HCT116 (cell line): ENCODE data around the gene MYBPC1. TPM values are rescaled to one million over a fixed set of nuclear protein-coding genes. Genes with fewer than 3 reads are reported as not detected.
A peak's percentile ranks its signal among the peaks of the same experiment; 100 is the strongest.

Experiments used
- ATAC-seq: fragments of 200-7000 bp; cut with Tn5 transposase; 2 replicates; pipeline ENCODE4 v1.9.1; 2020; ENCODE audit warnings: mild to moderate bottlenecking, moderate library complexity
- BruUV-seq: library from RNA; stranded (reverse); fragments of 400-500 nt; replicated peaks from 2 replicates; lab custom pipeline; 2021; lab: Mats Ljungman, UMichigan
- CTCF ChIA-PET: fragments of 300-600 bp; sonication (Branson Sonifier 250); formaldehyde crosslinking; loops from one replicate; lab custom pipeline; 2021; ENCODE audit warnings: antibody characterized with exemption; lab: Charles Lee
- POLR2A ChIA-PET: fragments of 300-600, 350-600 bp; sonication (Branson Sonifier 250); formaldehyde crosslinking; loops from one replicate; lab custom pipeline; 2021; ENCODE audit warnings: antibody characterized with exemption; lab: Charles Lee
- RAD21 ChIA-PET, 2 experiments: fragments of 300-600 bp; sonication (Branson Sonifier 250); formaldehyde crosslinking; loops; one replicate each; lab custom pipeline; 2023; ENCODE audit warnings: low total read pairs in 2 of 2; ENCODE audit not compliant: uncharacterized antibody in 2 of 2, unreplicated experiment in 2 of 2, low non-redundant PET in 1 of 2; lab: Charles Lee
- DNase-seq: peaks from one replicate; pipeline ENCODE4 v3.0.0-alpha.2; 2010; ENCODE audit warnings: low read depth, low spot score
- H2AFZ ChIP-seq: fragments of 200-600 bp; shearing (Covaris generic), sonication (generic); 2 replicates; pipeline ENCODE4 v1.6.1; 2017; ENCODE audit warnings: low read depth, mixed run types, mixed read lengths, antibody characterized with exemption, low read length; ENCODE audit not compliant: poor library complexity, severe bottlenecking
- H3K27ac ChIP-seq: 2 replicates; pipeline ENCODE4 v1.5.1; 2012; ENCODE audit warnings: low read depth, low read length
- H3K27me3 ChIP-seq: fragments of 200-600 bp; sonication (generic); 2 replicates; pipeline ENCODE4 v1.6.1; 2016; ENCODE audit warnings: mixed run types, low read length, mixed read lengths; ENCODE audit not compliant: insufficient read depth
- H3K36me3 ChIP-seq, 2 experiments: fragments of 200-500 bp in 1 of 2; fragments of 200-600 bp in 1 of 2; sonication (Bioruptor generic) in 1 of 2; sonication (generic) in 1 of 2; 2 replicates each; pipeline versions ENCODE4 v1.5.1 to v1.6.1; 2014 to 2016; ENCODE audit warnings: low read length in 2 of 2, inconsistent platforms in 1 of 2, mixed read lengths in 1 of 2, mixed run types in 1 of 2; ENCODE audit not compliant: insufficient read depth in 2 of 2, control insufficient read depth in 1 of 2
- H3K4me1 ChIP-seq, 2 experiments: fragments of 200-600 bp in 1 of 2; sonication (generic) in 1 of 2; 2 replicates each; pipeline versions ENCODE4 v1.5.1 to v1.6.1; 2012 to 2017; ENCODE audit warnings: low read length in 2 of 2, inconsistent platforms in 1 of 2, mild to moderate bottlenecking in 1 of 2, mixed read lengths in 1 of 2, mixed run types in 1 of 2, moderate library complexity in 1 of 2; ENCODE audit not compliant: insufficient read depth in 2 of 2, control insufficient read depth in 1 of 2
- H3K4me2 ChIP-seq: fragments of 200-600 bp; sonication (generic); 2 replicates; pipeline ENCODE4 v1.6.1; 2017; ENCODE audit warnings: mixed run types, low read length, mixed read lengths
- H3K4me3 ChIP-seq, 2 experiments: fragments of 200-600 bp in 1 of 2; sonication (generic) in 1 of 2; replicated peaks in 1 of 2; 2 replicates each; pipeline ENCODE4 v1.5.1; 2011 to 2016; ENCODE audit warnings: low read length in 2 of 2, control low read depth in 1 of 2, low read depth in 1 of 2, mild to moderate bottlenecking in 1 of 2, mixed read lengths in 1 of 2, mixed run types in 1 of 2
- H3K79me2 ChIP-seq: fragments of 200-600 bp; sonication (generic); 2 replicates; pipeline ENCODE4 v1.6.1; 2017; ENCODE audit warnings: mild to moderate bottlenecking, mixed run types, low read length, moderate library complexity, mixed read lengths; ENCODE audit not compliant: insufficient read depth
- H3K9ac ChIP-seq: fragments of 200-600 bp; sonication (generic); 2 replicates; pipeline ENCODE4 v1.6.1; 2016; ENCODE audit warnings: low read length, mixed read lengths
- H3K9me2 ChIP-seq: fragments of 200-600 bp; sonication (generic), shearing (Covaris generic); 2 replicates; pipeline ENCODE4 v1.6.1; 2017; ENCODE audit warnings: mixed run types, mild to moderate bottlenecking, moderate library complexity; ENCODE audit not compliant: insufficient read depth
- H3K9me3 ChIP-seq, 2 experiments: fragments of 200-500 bp in 1 of 2; fragments of 200-600 bp in 1 of 2; sonication (Bioruptor generic) in 1 of 2; sonication (generic) in 1 of 2; 2 replicates each; pipeline ENCODE4 v1.6.1; 2014 to 2017; ENCODE audit warnings: low read length in 2 of 2, mixed read lengths in 2 of 2, inconsistent platforms in 1 of 2, low read depth in 1 of 2, mild to moderate bottlenecking in 1 of 2, mixed run types in 1 of 2, moderate library complexity in 1 of 2; ENCODE audit not compliant: control insufficient read depth in 1 of 2, insufficient read depth in 1 of 2
- H4K20me1 ChIP-seq: fragments of 200-600 bp; sonication (generic), shearing (Covaris generic); 2 replicates; pipeline ENCODE4 v1.6.1; 2017; ENCODE audit warnings: mixed run types, mild to moderate bottlenecking, moderate library complexity; ENCODE audit not compliant: insufficient read depth
- ATF3 ChIP-seq: IDR thresholded peaks from 2 replicates; pipeline ENCODE4 v1.6.1; 2012
- CTCF ChIP-seq, 3 experiments: fragments of 200-600 bp in 1 of 3; sonication (generic) in 1 of 3; IDR thresholded peaks in 2 of 3; conservative IDR thresholded peaks in 1 of 3; 2 replicates each; pipeline ENCODE4 v1.5.1; 2012 to 2017; ENCODE audit warnings: low read depth in 2 of 3, low read length in 2 of 3, antibody characterized with exemption in 1 of 3, borderline replicate concordance in 1 of 3, control low read depth in 1 of 3, mild to moderate bottlenecking in 1 of 3, mixed read lengths in 1 of 3, mixed run types in 1 of 3, moderate library complexity in 1 of 3; ENCODE audit not compliant: insufficient read depth in 1 of 3
- EGR1 ChIP-seq: IDR thresholded peaks from 2 replicates; pipeline ENCODE4 v1.6.1; 2012; ENCODE audit warnings: low read depth
- ELF1 ChIP-seq: IDR thresholded peaks from 2 replicates; pipeline ENCODE4 v1.6.1; 2012; ENCODE audit warnings: low read depth, borderline replicate concordance
- EZH2 ChIP-seq: fragments of 200-600 bp; sonication (generic); IDR thresholded peaks from 2 replicates; pipeline ENCODE4 v1.6.1; 2017; ENCODE audit warnings: antibody characterized with exemption, mixed run types
- EZH2phosphoT487 ChIP-seq: fragments of 200-600 bp; IDR thresholded peaks from 2 replicates; pipeline ENCODE4 v1.6.1; 2018; ENCODE audit warnings: antibody characterized with exemption, borderline replicate concordance
- FOSL1 ChIP-seq: IDR thresholded peaks from 2 replicates; pipeline ENCODE4 v1.6.1; 2012; ENCODE audit warnings: low read depth
- JUND ChIP-seq: IDR thresholded peaks from 2 replicates; pipeline ENCODE4 v1.6.1; 2012
- POLR2A ChIP-seq: IDR thresholded peaks from 2 replicates; pipeline ENCODE4 v1.7.0; 2011; ENCODE audit warnings: borderline replicate concordance; ENCODE audit not compliant: insufficient read depth, insufficient read length; ENCODE audit errors: extremely low read depth
- POLR2AphosphoS5 ChIP-seq: IDR thresholded peaks from 2 replicates; pipeline ENCODE4 v1.6.1; 2011; ENCODE audit warnings: mild to moderate bottlenecking, low read depth, low read length, moderate library complexity
- SIN3A ChIP-seq: IDR thresholded peaks from 2 replicates; pipeline ENCODE4 v1.6.1; 2012; ENCODE audit warnings: low read depth
- SP1 ChIP-seq: IDR thresholded peaks from 2 replicates; pipeline ENCODE4 v1.6.1; 2012; ENCODE audit warnings: low read depth
- SRF ChIP-seq: IDR thresholded peaks from 2 replicates; pipeline ENCODE4 v1.6.1; 2012; ENCODE audit warnings: low read depth
- YY1 ChIP-seq: IDR thresholded peaks from 2 replicates; pipeline ENCODE4 v1.6.1; 2011; ENCODE audit warnings: low read length, low read depth, moderate library complexity, mild to moderate bottlenecking; ENCODE audit not compliant: insufficient replicate concordance; ENCODE audit errors: extremely low read depth
- ZFX ChIP-seq: fragments of 450-650 bp; IDR thresholded peaks from 2 replicates; pipeline ENCODE4 v1.6.1; 2017
- ZNF274 ChIP-seq: fragments of 200-500 bp; sonication (Bioruptor generic); IDR thresholded peaks from 2 replicates; pipeline ENCODE4 v1.6.1; 2014; ENCODE audit warnings: mild to moderate bottlenecking, low read depth, low read length, inconsistent platforms
- intact Hi-C: fragments of 100-400 bp; cut with micrococcal nuclease; formaldehyde crosslinking; loops from 2 replicates; pipeline ENCODE4 v1.10.0; 2022
- total RNA-seq: library from RNA; stranded (reverse); gene quantifications from one replicate; pipeline ENCODE4 v1.2.1, GENCODE V29; 2021; ENCODE audit not compliant: unreplicated experiment
- TF ChIP-seq, protein P1 (sequence below): IDR thresholded peaks from 2 replicates; pipeline ENCODE4 v1.6.1; 2011; ENCODE audit warnings: mild to moderate bottlenecking, low read length, moderate library complexity; ENCODE audit not compliant: insufficient replicate concordance; ENCODE audit errors: extremely low read depth

The MYBPC1 gene
- total RNA-seq, 1 experiment from 2014 or later = not detected

- no peak for DNase-seq
- no peaks in the 10 kb centered on the region for H3K9me3 ChIP-seq
- H3K27ac ChIP-seq = no peak overlapping the region
- no peak overlapping the region for H3K9ac ChIP-seq
- no peaks in the 10 kb centered on the region for H3K9me2 ChIP-seq
- no peak overlapping the region for H2AFZ ChIP-seq
- peak overlapping the region; percentile 38; the same call in 1 of the 2 replicates for H3K4me2 ChIP-seq
- POLR2A ChIA-PET = no interaction called here
- no peak for TF ChIP-seq JUND
- no peak for TF ChIP-seq SP1
- no peak for TF ChIP-seq ELF1
- intact Hi-C loops = no loop called here
- peaks cover 4 to 15% of the 10 kb centered on the region in 2 experiments; a peak in 3 of 4 replicates for H3K4me1 ChIP-seq
- H3K4me3 ChIP-seq = no peak overlapping the region
- peaks cover 80% of the 10 kb centered on the region for H3K79me2 ChIP-seq
- H4K20me1 ChIP-seq = no peaks in the 10 kb centered on the region
- H3K27me3 ChIP-seq = no peaks in the 10 kb centered on the region
- ATAC-seq = no peak
- RAD21 ChIA-PET = no interaction called here
- CTCF ChIA-PET = no interaction called here
- BruUV-seq = no TSS peak
- no peaks in the 10 kb centered on the region for H3K36me3 ChIP-seq
These were observed 111.6 kb downstream of the MYBPC1 start for GRCh38 chr12:101706403-101706802.

DNA sequence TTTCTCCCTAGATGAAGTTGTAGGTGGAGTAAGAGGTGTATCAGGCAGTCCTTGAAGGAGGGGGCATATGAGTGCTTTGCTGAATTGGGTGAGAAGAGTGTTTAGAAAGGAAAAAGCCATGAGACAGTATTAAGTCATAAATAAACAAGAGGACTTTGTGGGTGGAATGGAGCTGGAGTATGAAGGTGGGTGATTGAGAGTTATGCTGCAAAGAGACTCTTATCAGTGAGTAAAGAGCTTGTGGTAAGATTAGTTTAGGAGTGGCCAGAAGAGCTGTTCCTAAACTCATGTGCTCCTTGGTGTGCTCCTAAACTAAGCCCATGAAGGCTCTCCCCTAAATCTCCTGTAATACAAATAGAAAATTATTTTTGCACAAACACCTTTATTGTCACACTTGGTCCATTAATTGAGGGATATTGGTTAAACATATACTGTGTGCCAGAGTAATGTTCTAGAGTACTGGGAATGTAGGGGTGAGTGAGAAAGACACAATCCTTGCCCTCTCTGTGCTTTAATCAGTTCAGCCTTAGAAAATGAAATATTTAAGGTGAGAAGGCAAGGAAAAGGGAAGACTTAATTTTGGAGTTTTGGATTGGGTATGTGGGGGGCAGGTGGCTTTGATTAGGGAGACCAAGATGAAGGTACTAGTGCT, 112.5 kb downstream of the MYBPC1 start:
- Histone ChIP-seq H3K79me2 (peaks cover 80% of the 10 kb centered on the region), H3K4me2 (no peak overlapping the region; the same call in 1 of the 2 replicates), H3K9ac (no peak overlapping the region), H3K9me3 (no peaks in the 10 kb centered on the region), H2AFZ (no peak overlapping the region), H3K4me1 (peaks cover 4 to 15% of the 10 kb centered on the region in 2 experiments; a peak in 3 of 4 replicates), H4K20me1 (no peaks in the 10 kb centered on the region), H3K27ac (no peak overlapping the region), H3K36me3 (no peaks in the 10 kb centered on the region), H3K27me3 (no peaks in the 10 kb centered on the region), H3K9me2 (no peaks in the 10 kb centered on the region), H3K4me3 (no peak overlapping the region)
- no TSS peak for BruUV-seq
- ATAC-seq = peak; percentile 40; the same call in 1 of the 2 replicates
- ChIA-PET RAD21 (no interaction called here), POLR2A (no interaction called here), CTCF (no interaction called here)
- intact Hi-C loops = no loop called here
- no peak for DNase-seq
- TF ChIP-seq CTCF (IDR thresholded peaks at IDR 0.05 in 2 of 3, conservative IDR thresholded peaks at IDR 0.05 in 1 of 3; ENCODE audit: borderline replicate concordance in 1 of 3, insufficient read depth in 1 of 3, low read depth in 2 of 3, low read length in 2 of 3) (no peak), EGR1 (no peak), FOSL1 (no peak), EZH2 (no peak), JUND (no peak), SRF (no peak), EZH2phosphoT487 (no peak), ELF1 (no peak), ZFX (no peak), ATF3 (no peak), SP1 (no peak), POLR2A (no peak), YY1 (no peak), SIN3A (no peak), ZNF274 (no peak), POLR2AphosphoS5 (no peak)
- TF ChIP-seq, protein P1, sequence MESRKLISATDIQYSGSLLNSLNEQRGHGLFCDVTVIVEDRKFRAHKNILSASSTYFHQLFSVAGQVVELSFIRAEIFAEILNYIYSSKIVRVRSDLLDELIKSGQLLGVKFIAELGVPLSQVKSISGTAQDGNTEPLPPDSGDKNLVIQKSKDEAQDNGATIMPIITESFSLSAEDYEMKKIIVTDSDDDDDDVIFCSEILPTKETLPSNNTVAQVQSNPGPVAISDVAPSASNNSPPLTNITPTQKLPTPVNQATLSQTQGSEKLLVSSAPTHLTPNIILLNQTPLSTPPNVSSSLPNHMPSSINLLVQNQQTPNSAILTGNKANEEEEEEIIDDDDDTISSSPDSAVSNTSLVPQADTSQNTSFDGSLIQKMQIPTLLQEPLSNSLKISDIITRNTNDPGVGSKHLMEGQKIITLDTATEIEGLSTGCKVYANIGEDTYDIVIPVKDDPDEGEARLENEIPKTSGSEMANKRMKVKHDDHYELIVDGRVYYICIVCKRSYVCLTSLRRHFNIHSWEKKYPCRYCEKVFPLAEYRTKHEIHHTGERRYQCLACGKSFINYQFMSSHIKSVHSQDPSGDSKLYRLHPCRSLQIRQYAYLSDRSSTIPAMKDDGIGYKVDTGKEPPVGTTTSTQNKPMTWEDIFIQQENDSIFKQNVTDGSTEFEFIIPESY = no peak
